Measurements from ENCODE around the gene GPANK1. TPM values are rescaled to one million over a fixed set of nuclear protein-coding genes. Genes with fewer than 3 reads are reported as not detected.

GPANK1 gene
- total and polyA plus RNA-seq, 2 of the 13 experiments (the other 11 are each of a cell fraction or from before 2014, with no cell fraction given) = 15.4 to 22.8 TPM

GRCh38 chr6:31620586-31621319 lies 44.0 kb downstream of the GPANK1 start, which contains the start of gene PRRC2A (continued):
- TF ChIP-seq MLXIP (CRISPR knock-in tag; IDR thresholded peaks at IDR 0.05; ENCODE audit: borderline replicate concordance) = no peak
- TF ChIP-seq KAT7 (CRISPR knock-in tag; IDR thresholded peaks at IDR 0.05; ENCODE audit: borderline replicate concordance) = no peak; the same call in 1 of the 2 replicates
- peak; percentile 30; the same call in 1 of the 2 replicates for TF ChIP-seq HDAC2 (CRISPR knock-in tag; IDR thresholded peaks at IDR 0.05)
- TF ChIP-seq ZSCAN22 (CRISPR knock-in tag; IDR thresholded peaks at IDR 0.05) = peak; percentile 58; the same call in 1 of the 2 replicates
- no peak for TF ChIP-seq SRF (IDR thresholded peaks at IDR 0.05; ENCODE audit: low read depth, low read length)
- peak; percentile 49; the same call in 1 of the 2 replicates for TF ChIP-seq FOXM1 (CRISPR knock-in tag; IDR thresholded peaks at IDR 0.05)
- 0 out of 2 replicates have a peak, but pooled peaks have one; percentile 34 for TF ChIP-seq ZNF841 (CRISPR knock-in tag; IDR thresholded peaks at IDR 0.05; ENCODE audit: borderline replicate concordance)
- TF ChIP-seq NR0B2 (CRISPR knock-in tag; IDR thresholded peaks at IDR 0.05) = no peak
- no peak for TF ChIP-seq GABPA (IDR thresholded peaks at IDR 0.05; ENCODE audit: low read depth, low read length)
- TF ChIP-seq GABPA (CRISPR knock-in tag; IDR thresholded peaks at IDR 0.05; ENCODE audit: low read depth) = 0 out of 2 replicates have a peak, but pooled peaks have one; percentile 11
- TF ChIP-seq CCAR2 (optimal IDR thresholded peaks at IDR 0.05; ENCODE audit: low read depth, low read length) = no peak
- peak; percentile 98 for TF ChIP-seq ZNF639 (CRISPR knock-in tag; conservative IDR thresholded peaks at IDR 0.05)
- 0 out of 2 replicates have a peak, but pooled peaks have one; percentile 35 for TF ChIP-seq AHDC1 (CRISPR knock-in tag; IDR thresholded peaks at IDR 0.05; ENCODE audit: borderline replicate concordance)
- peak; percentile 69; the same call in 1 of the 2 replicates for TF ChIP-seq KLF12 (CRISPR knock-in tag; IDR thresholded peaks at IDR 0.05; ENCODE audit: borderline replicate concordance)
- no peak for TF ChIP-seq ZNF83 (CRISPR knock-in tag; IDR thresholded peaks at IDR 0.05; ENCODE audit: borderline replicate concordance)
- TF ChIP-seq GFI1 (CRISPR knock-in tag; IDR thresholded peaks at IDR 0.05; ENCODE audit: borderline replicate concordance) = no peak; the same call in 1 of the 2 replicates
- TF ChIP-seq ZNF101 (CRISPR knock-in tag; IDR thresholded peaks at IDR 0.05; ENCODE audit: borderline replicate concordance, low read depth) = no peak
- peak; percentile 69; the same call in 1 of the 2 replicates for TF ChIP-seq DR1 (CRISPR knock-in tag; IDR thresholded peaks at IDR 0.05)
- peak; percentile 83 for TF ChIP-seq ZFX (CRISPR knock-in tag; IDR thresholded peaks at IDR 0.05; ENCODE audit: low read depth)

Data from HepG2 (cell line).